ACC112 (cell line): ENCODE measurements around the gene TASP1.
"Not testable (repeated sequence)": the region's sequence is repeated elsewhere in the genome, so short reads cannot be mapped to it uniquely, and the experiment has no call there.

ENCODE experiments used
- H2AFZ ChIP-seq: fragments of 200-600 bp; sonication (generic); one replicate; pipeline ENCODE4 v1.6.0; 2017; ENCODE audit warnings: antibody characterized with exemption, low read length; ENCODE audit not compliant: unreplicated experiment
- H3K27ac ChIP-seq: fragments of 200-600 bp; sonication (generic); 2 replicates; pipeline ENCODE4 v1.5.1; 2014; ENCODE audit warnings: low read depth, mild to moderate bottlenecking, antibody characterized with exemption, low read length, moderate library complexity
- H3K27me3 ChIP-seq: fragments of 200-600 bp; sonication (generic); 2 replicates; pipeline ENCODE4 v1.6.1; 2014; ENCODE audit warnings: mild to moderate bottlenecking, antibody characterized with exemption, low read length, moderate library complexity, mixed read lengths; ENCODE audit not compliant: insufficient read depth
- H3K36me3 ChIP-seq: fragments of 200-600 bp; sonication (generic); 2 replicates; pipeline ENCODE4 v1.6.1; 2016; ENCODE audit warnings: mild to moderate bottlenecking, antibody characterized with exemption, low read length, moderate library complexity, mixed read lengths; ENCODE audit not compliant: insufficient read depth
- H3K4me1 ChIP-seq: fragments of 200-600 bp; sonication (generic); one replicate; pipeline ENCODE4 v1.6.1; 2016; ENCODE audit warnings: low read length, mixed read lengths; ENCODE audit not compliant: insufficient read depth, unreplicated experiment, control insufficient read depth
- H3K4me3 ChIP-seq: fragments of 200-600 bp; sonication (generic); 2 replicates; pipeline ENCODE4 v1.5.1; 2014; ENCODE audit warnings: mild to moderate bottlenecking, low read depth, low read length
- H3K79me2 ChIP-seq: fragments of 200-600 bp; sonication (generic); one replicate; pipeline ENCODE4 v1.6.0; 2016; ENCODE audit warnings: low read length; ENCODE audit not compliant: control insufficient read depth, unreplicated experiment, insufficient read depth

TASP1 gene

DNA sequence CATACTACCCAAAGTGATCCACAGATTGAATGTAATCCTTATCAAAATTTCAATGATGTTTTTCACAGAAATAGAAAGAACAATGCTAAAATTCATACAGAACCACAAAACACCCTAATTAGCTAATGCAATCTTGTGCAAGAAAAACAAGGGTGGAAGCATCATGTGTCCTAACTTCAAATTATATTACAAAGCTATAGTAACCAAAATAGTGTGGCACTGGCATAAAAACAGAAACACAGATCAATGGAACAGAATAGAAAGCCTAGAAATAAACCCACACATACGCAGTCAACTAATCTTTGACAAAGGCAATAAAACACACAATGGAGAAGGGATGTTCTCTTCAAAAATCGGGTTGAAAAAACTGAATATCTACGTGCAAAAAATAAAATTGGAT lies 131.1 kb downstream of the TASP1 start:
- H3K79me2 ChIP-seq: no peaks in the 10 kb centered on the region
- no peak overlapping the region for H2AFZ ChIP-seq
- H3K27me3 ChIP-seq: no peaks in the 10 kb centered on the region
- H3K36me3 ChIP-seq: no peaks in the 10 kb centered on the region; the same call in 1 of the 2 replicates
- H3K4me1 ChIP-seq: no peaks in the 10 kb centered on the region
- H3K27ac ChIP-seq: no peak overlapping the region
- H3K4me3 ChIP-seq: no peak overlapping the region

DNA sequence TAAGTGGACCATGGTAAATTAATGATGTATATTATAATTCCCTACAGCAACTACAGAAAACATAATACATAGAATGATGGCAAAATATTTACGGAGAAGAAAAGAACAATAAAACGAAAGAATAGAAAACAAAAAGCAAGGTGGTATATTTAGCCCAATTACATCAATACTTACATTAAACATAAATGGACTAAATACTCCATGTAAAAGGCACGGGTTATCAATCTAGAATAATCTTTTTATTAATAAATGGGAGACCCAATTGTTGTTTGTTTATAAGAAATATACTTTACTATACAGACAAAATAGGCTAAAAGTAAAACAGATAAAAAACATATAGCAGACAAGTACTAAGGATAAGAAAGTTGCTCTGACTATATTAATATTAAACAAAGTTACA lies 137.2 kb downstream of the TASP1 start:
- Histone ChIP-seq H3K27me3 (no peaks in the 10 kb centered on the region), H3K27ac (no peak overlapping the region), H3K4me1 (no peaks in the 10 kb centered on the region), H2AFZ (no peak overlapping the region), H3K4me3 (no peak overlapping the region), H3K36me3 (no peaks in the 10 kb centered on the region; the same call in 1 of the 2 replicates), H3K79me2 (no peaks in the 10 kb centered on the region)

DNA sequence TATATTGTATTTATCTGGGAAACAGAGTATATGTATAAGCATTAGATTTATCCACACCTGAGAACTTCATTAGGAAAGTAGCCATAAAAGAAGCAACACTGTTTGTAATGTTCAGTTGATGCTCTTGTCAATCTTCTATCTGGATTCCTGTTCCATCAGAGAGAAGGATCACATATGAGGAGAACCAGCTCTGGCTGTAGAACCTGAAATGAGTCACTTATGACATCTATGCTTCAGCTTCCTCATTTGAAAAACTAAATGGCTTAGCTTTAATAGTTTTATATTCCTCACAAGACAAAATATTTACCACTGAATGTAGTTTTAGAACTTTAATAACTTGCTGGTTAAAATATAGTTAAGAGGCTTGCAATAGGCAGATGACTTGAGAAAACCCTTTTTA lies 144.7 kb downstream of the TASP1 start:
- Histone ChIP-seq H3K36me3 (no peaks in the 10 kb centered on the region), H3K27ac (no peak overlapping the region), H3K4me1 (peaks cover 26% of the 10 kb centered on the region), H2AFZ (no peak overlapping the region), H3K79me2 (no peaks in the 10 kb centered on the region), H3K4me3 (no peak overlapping the region), H3K27me3 (no peaks in the 10 kb centered on the region)

DNA sequence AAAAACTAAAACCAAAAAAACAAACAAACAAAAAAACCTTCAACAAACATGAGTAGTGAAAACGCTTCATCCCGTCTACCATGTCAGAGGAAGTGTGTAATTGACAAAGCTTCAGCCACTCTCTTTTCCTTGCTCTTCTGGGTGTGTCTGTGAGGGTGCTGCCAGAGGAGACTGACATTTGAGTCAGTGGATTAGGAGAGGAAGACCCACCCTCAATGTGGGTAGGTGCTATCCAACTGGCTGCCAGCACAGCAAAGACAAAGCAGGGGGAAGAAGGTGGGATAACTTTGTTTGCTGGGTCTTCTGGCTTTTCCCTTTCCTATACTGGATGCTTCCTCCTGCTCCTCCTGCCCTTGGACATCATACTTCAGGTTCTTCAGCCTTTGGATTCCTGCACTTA lies 145.6 kb downstream of the TASP1 start:
- no peak overlapping the region for H3K4me3 ChIP-seq
- H3K4me1 ChIP-seq: peaks cover 26% of the 10 kb centered on the region
- H2AFZ ChIP-seq: no peak overlapping the region
- no peak overlapping the region for H3K27ac ChIP-seq
- H3K36me3 ChIP-seq: no peaks in the 10 kb centered on the region
- no peaks in the 10 kb centered on the region for H3K79me2 ChIP-seq
- H3K27me3 ChIP-seq: no peaks in the 10 kb centered on the region

DNA sequence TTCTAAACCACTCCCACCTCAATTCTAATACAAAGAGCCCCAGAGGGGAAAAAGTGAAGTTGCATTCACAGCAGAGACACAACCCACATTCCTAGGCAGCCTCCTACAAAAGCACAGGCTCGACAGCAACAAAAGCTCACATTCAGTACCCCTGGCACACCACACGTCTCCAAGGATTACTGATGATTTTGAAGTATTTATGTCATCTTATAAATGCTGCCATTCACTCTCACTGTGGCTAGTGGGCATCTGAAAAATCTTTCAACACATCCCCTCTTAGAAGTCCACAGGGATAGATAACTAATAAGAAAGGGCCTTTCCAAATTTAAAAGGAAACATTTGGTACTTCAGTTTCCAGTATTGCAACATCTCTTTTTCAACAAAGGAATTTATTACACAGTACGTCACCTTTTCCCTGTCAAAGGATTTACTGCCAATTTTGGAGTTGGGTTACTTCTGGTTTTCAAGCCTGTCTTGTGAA lies 146.7 kb downstream of the TASP1 start:
- Histone ChIP-seq H3K36me3 (no peaks in the 10 kb centered on the region), H3K27ac (peak overlapping the region; percentile 72), H3K79me2 (no peaks in the 10 kb centered on the region), H3K4me1 (peaks cover 26% of the 10 kb centered on the region), H3K4me3 (peak overlapping the region; percentile 38), H2AFZ (peak overlapping the region; percentile 45), H3K27me3 (no peaks in the 10 kb centered on the region)

DNA sequence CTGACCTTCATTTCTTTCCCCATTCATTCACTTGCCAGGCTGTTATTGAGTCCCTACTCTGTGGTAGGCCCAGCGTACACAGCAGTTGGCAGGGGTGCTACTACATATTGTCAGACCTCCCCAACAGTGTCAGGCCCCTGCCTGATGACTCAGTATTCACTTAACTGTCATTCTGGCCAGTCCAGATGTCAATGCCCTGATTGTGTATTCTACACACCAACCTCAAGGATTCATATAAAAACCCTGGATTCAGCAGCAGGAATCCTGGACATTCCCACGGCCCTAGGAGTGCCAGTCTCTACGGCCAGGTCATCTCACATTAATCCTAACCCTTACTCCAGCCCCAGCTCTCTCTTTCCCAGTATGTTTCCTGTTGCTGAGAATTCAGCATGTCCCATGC lies 151.5 kb downstream of the TASP1 start:
- Histone ChIP-seq H3K4me3 (no peak overlapping the region), H3K4me1 (peaks cover 16% of the 10 kb centered on the region), H3K79me2 (no peaks in the 10 kb centered on the region), H3K27ac (no peak overlapping the region), H3K36me3 (peaks cover 11% of the 10 kb centered on the region), H2AFZ (no peak overlapping the region), H3K27me3 (no peaks in the 10 kb centered on the region)

DNA sequence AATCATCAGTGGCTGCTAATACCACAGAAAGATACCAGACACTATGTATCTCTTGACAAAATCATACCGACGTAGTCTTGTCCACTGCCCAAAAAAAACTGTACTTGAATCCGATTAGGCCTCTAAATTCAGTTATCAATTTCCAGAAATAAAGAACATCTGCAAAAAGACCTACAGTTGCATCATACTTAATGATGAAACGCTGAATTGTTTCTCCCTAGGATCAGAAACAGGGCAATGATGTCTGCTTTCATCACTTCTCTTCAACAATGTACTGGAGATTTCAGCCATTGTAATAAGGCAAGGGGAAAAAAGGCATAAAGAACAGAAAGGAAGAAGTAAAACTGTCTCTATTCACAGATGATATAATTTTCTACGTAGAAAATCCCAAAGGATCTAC lies 152.0 kb downstream of the TASP1 start:
- peaks cover 14% of the 10 kb centered on the region for H3K36me3 ChIP-seq
- H3K4me1 ChIP-seq: peaks cover 11% of the 10 kb centered on the region
- no peaks in the 10 kb centered on the region for H3K79me2 ChIP-seq
- H3K4me3 ChIP-seq: no peak overlapping the region
- no peak overlapping the region for H3K27ac ChIP-seq
- no peak overlapping the region for H2AFZ ChIP-seq
- no peaks in the 10 kb centered on the region for H3K27me3 ChIP-seq

DNA sequence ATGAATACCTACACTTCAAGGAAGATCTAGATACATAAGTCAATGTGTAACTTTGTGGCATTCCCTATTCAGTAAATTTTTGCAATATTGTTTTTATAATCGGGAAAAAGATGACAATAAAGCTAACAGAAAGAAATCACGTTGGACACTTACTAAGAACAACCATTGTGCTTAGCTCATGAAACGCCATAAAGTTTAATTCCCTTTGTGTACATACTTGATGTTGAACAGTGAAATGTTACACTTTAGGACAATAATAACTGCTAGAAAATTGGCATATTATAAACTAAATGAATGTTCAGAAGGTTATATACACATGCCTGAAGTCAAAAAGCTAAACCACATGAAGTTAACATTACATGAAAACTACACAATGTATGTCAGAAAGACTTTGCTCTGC lies 153.2 kb downstream of the TASP1 start:
- H2AFZ ChIP-seq: no peak overlapping the region
- H3K27ac ChIP-seq: no peak overlapping the region
- no peaks in the 10 kb centered on the region for H3K4me1 ChIP-seq
- H3K79me2 ChIP-seq: no peaks in the 10 kb centered on the region
- H3K36me3 ChIP-seq: peaks cover 14% of the 10 kb centered on the region
- no peak overlapping the region for H3K4me3 ChIP-seq
- no peaks in the 10 kb centered on the region for H3K27me3 ChIP-seq

DNA sequence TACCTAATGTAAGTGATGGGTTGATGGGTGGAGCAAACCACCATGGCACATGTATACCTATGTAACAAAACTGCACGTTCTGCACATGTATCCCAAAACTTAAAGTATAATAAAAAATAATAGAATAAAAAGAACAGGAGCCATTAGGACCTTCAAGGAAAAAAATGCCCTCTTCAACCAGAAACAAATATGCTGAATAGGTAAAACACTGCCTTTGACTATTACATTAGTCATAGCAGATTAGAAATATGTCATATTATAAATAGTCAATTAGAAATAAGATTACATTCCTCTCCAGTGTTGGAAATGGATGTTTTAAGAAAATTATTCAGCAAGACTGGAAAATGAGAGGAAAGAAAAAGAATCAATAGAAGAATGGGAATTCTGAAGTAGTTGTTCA lies 153.7 kb downstream of the TASP1 start:
- not testable (repeated sequence) for H3K4me3 ChIP-seq, H3K27me3 ChIP-seq, H3K27ac ChIP-seq, H3K79me2 ChIP-seq, H2AFZ ChIP-seq, H3K4me1 ChIP-seq
- peaks cover 14% of the 10 kb centered on the region for H3K36me3 ChIP-seq

DNA sequence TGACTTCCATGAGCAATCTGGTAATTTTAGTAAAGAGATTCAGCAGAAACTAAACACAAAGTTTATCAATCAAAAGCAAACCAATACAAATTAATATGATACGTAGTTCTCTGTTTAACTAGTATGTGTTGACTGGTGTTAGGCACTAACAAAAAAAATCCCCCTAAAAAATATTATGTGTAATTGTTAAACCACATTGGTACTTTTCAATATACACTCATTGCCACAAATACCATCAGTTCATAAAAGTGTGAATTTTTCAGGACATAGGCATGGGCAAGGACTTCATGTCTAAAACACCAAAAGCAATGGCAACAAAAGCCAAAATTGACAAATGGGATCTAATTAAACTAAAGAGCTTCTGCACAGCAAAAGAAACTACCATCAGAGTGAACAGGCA lies 155.3 kb downstream of the TASP1 start:
- not testable (repeated sequence) for H3K79me2 ChIP-seq, H3K27me3 ChIP-seq, H3K4me3 ChIP-seq, H3K4me1 ChIP-seq, H3K27ac ChIP-seq, H2AFZ ChIP-seq
- peaks cover 14% of the 10 kb centered on the region for H3K36me3 ChIP-seq

DNA sequence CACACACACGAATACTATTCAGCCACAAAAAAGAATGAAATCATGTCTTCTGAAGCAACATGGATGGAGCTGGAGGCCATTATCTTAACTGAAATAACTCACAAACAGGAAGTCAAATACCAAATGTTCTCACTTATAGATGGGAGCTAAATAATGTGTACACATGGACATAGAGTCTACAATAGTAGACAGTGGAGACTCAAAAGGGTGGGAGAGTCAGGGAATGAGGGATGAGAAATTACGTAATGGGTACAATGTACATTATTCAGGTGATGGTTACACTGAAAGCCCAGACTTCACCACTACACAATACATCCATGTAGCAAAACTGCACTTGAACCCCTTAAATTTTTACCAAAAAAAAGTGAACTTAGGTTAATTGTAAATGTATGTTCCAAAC lies 160.4 kb downstream of the TASP1 start:
- no peaks in the 10 kb centered on the region for H3K27me3 ChIP-seq
- H3K36me3 ChIP-seq: peaks cover 14% of the 10 kb centered on the region
- no peak overlapping the region for H3K27ac ChIP-seq
- H2AFZ ChIP-seq: no peak overlapping the region
- H3K4me3 ChIP-seq: no peak overlapping the region
- H3K4me1 ChIP-seq: no peaks in the 10 kb centered on the region
- H3K79me2 ChIP-seq: no peaks in the 10 kb centered on the region
